C4-2B (cell line): ENCODE results near the gene TLDC2.

Experiments
- CTCF ChIP-seq: fragments of 450-650 bp; conservative IDR thresholded peaks from 2 replicates; pipeline ENCODE4 v1.5.1; 2017; ENCODE audit warnings: mild to moderate bottlenecking
- ZFX ChIP-seq: fragments of 450-650 bp; IDR thresholded peaks from 2 replicates; pipeline ENCODE4 v1.6.1; 2017

DNA sequence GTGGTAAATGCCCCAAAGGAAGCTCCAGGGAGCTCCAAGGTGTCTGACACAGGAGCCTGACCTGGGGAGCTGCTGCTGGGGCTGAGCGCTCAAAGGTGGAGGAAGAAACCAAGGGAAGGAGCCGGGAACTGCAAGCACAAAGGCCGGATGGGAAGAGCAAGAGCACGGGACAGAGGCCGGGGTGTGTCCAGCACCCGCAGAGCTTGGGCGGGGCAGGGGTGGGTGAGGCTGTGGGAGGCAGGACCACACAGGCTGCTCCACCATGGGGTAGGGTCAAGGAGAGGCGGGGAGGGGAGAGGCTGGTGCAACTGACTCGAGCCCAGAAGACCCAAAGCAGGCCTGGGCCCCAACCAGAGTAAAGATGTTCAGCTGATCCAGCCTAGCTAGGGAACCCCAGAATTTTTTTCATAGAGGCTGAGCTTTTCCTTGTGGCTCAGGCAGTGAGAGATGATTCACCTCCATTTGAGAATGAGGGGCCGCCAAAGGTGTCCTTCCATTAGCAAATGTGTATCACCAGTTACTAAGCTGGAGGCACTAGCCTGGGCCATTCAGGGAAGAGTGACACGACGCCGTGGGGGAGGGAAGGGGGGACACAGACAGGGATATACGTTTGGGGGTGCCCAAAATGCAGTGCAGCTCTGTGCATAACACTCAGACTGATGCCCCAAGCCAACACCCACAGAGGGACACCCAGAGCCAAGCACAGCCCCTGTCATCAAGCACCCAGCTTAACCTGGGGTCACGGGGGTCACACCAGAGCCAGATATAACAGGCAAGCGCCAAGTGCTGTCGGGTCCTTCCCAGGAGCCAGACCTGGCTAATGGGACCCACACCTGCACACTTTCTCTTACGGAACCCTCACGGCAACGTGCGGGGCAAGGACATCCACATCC, 21.3 kb upstream of the TLDC2 start:
- TF ChIP-seq CTCF (no peak), ZFX (no peak)
